HepG2 (cell line): ENCODE data around the gene AKAIN1. TPM values are rescaled to one million over a fixed set of nuclear protein-coding genes. Genes with fewer than 3 reads are reported as not detected.

ENCODE experiments used
- ATAC-seq: fragments of 200-7000 bp; cut with Tn5 transposase; 3 replicates; pipeline ENCODE4 v1.9.1; 2020; ENCODE audit warnings: mild to moderate bottlenecking, moderate library complexity
- BruUV-seq: library from RNA; stranded (reverse); fragments of 400-500 nt; replicated peaks from 2 replicates; lab custom pipeline; 2021; lab: Mats Ljungman, UMichigan
- CTCF ChIA-PET: fragments of 300-600 bp; formaldehyde crosslinking; extraction: SDS; loops from one replicate; lab custom pipeline; 2021; ENCODE audit warnings: low total read pairs, inconsistent platforms, low intra/inter-chr PET ratio; lab: Yijun Ruan, JAX
- POLR2A ChIA-PET: fragments of 350-600 bp; sonication (Branson Sonifier 250); formaldehyde crosslinking; loops from one replicate; lab custom pipeline; 2020; ENCODE audit warnings: antibody characterized with exemption, inconsistent platforms; lab: Yijun Ruan, JAX
- DNase-seq: peaks from one replicate; pipeline ENCODE4 v3.0.0-alpha.2; 2015; ENCODE audit warnings: low spot score
- FAIRE-seq: peaks from 3 replicates; lab custom pipeline; 2011; peaks lifted over from hg19 to GRCh38; lab: Jason Lieb, UNC
- H2AFZ ChIP-seq: one replicate; pipeline ENCODE4 v1.6.1; 2011; ENCODE audit warnings: low read length, inconsistent platforms
- H3K27ac ChIP-seq: fragments of 300-600 bp; 3 replicates; pipeline ENCODE4 v1.8.0; 2011; ENCODE audit warnings: mixed run types, mild to moderate bottlenecking, mixed read lengths, low read length, inconsistent platforms; ENCODE audit not compliant: insufficient read depth; ENCODE audit errors: extremely low read length
- H3K27me3 ChIP-seq, 2 experiments: fragments of 200-600 bp in 1 of 2; 2 replicates in 1 of 2; 3 replicates in 1 of 2; pipeline versions ENCODE4 v1.6.0 to v1.8.0; 2011; ENCODE audit warnings: low read length in 2 of 2, mild to moderate bottlenecking in 2 of 2, moderate library complexity in 2 of 2, inconsistent platforms in 1 of 2; ENCODE audit not compliant: insufficient read depth in 2 of 2, control insufficient read depth in 1 of 2
- H3K36me3 ChIP-seq, 2 experiments: fragments of 200-600 bp in 1 of 2; replicated peaks in 1 of 2; 2 replicates in 1 of 2; 3 replicates in 1 of 2; pipeline versions ENCODE4 v1.5.1 to v1.8.0; 2011; ENCODE audit warnings: low read length in 2 of 2, inconsistent platforms in 1 of 2; ENCODE audit not compliant: insufficient read depth in 2 of 2, control insufficient read depth in 1 of 2
- H3K4me1 ChIP-seq: 2 replicates; pipeline ENCODE4 v1.5.1; 2012; ENCODE audit warnings: low read length, inconsistent platforms; ENCODE audit not compliant: insufficient read depth
- H3K4me2 ChIP-seq: 2 replicates; pipeline ENCODE4 v1.6.0; 2011; ENCODE audit warnings: low read depth, low read length, inconsistent platforms
- H3K4me3 ChIP-seq, 3 experiments: fragments of 200-600 bp in 1 of 3; sonication (generic), shearing (Covaris generic) in 1 of 3; replicated peaks in 1 of 3; 2 replicates each; pipeline ENCODE4 v1.5.1; 2011 to 2016; ENCODE audit warnings: low read length in 3 of 3, inconsistent platforms in 2 of 3, low read depth in 2 of 3, mild to moderate bottlenecking in 2 of 3, control low read depth in 1 of 3, mixed read lengths in 1 of 3; ENCODE audit not compliant: insufficient read depth in 1 of 3
- H3K79me2 ChIP-seq: one replicate; pipeline ENCODE4 v1.6.1; 2011; ENCODE audit warnings: low read length, inconsistent platforms; ENCODE audit not compliant: insufficient read depth
- H3K9ac ChIP-seq: 2 replicates; pipeline ENCODE4 v1.6.0; 2011; ENCODE audit warnings: mild to moderate bottlenecking, low read depth, low read length, inconsistent platforms; ENCODE audit not compliant: insufficient read depth
- H3K9me3 ChIP-seq: 2 replicates; pipeline ENCODE4 v1.5.1; 2012; ENCODE audit warnings: mild to moderate bottlenecking, low read length
- H4K20me1 ChIP-seq: 2 replicates; pipeline ENCODE4 v1.6.0; 2011; ENCODE audit warnings: inconsistent platforms, mild to moderate bottlenecking, low read length, moderate library complexity; ENCODE audit not compliant: insufficient read depth
- FOXA1 ChIP-seq, 2 experiments: fragments of 450-650 bp in 1 of 2; sonication (generic) in 1 of 2; formaldehyde crosslinking in 1 of 2; IDR thresholded peaks; 2 replicates each; pipeline versions ENCODE4 v1.4.0 to v1.6.1; 2016 to 2020; ENCODE audit warnings: missing genetic modification reagents in 1 of 2
- ZFX ChIP-seq: sonication (generic); formaldehyde crosslinking; IDR thresholded peaks from 2 replicates; pipeline ENCODE4 v1.4.0; 2020; ENCODE audit warnings: mild to moderate bottlenecking, low read depth, missing genetic modification reagents, moderate library complexity
- whole genome bisulfite sequencing: methylation state at CpG from one replicate; pipeline ENCODE4 v1.1.6; 2017; ENCODE audit warnings: low lambda C conversion rate; 5-methylcytosine and 5-hydroxymethylcytosine counted together
- in situ Hi-C: cut with HindIII; loops from 2 replicates; pipeline ENCODE4 v1.10.0; 2017; ENCODE audit warnings: low pct_unique_long_range_greater_than_20kb; ENCODE audit not compliant: extremely low pct_ligation_motif_present
- intact Hi-C: fragments of 100-400 bp; cut with micrococcal nuclease; formaldehyde crosslinking; loops from one replicate; pipeline ENCODE4 v1.10.0; 2022; ENCODE audit not compliant: unreplicated experiment
- polyA plus RNA-seq, 8 experiments: library from polyadenylated mRNA; depleted of rRNA in 3 of 8; stranded (reverse) in 7 of 8; unstranded in 1 of 8; fragments of >200 nt; fragmentation: Illumina TruSeq in 4 of 8; extraction: Trizol in 4 of 8; gene quantifications; 2 replicates each; pipeline versions ENCODE4 v1.2.1 to v1.2.3, GENCODE V29; 2011 to 2016; ENCODE audit warnings: low read depth in 4 of 8, missing spikeins in 1 of 8, mixed read lengths in 1 of 8; ENCODE audit not compliant: insufficient read depth in 1 of 8
- total RNA-seq, 5 experiments: library from RNA; depleted of rRNA; stranded (reverse); fragments of >200 nt; fragmentation: Illumina TruSeq; extraction: Trizol; gene quantifications; 2 replicates each; pipeline ENCODE4 v1.2.3, GENCODE V29; 2016; ENCODE audit warnings: low read depth in 1 of 5
- TF ChIP-seq, protein P1 (sequence below), 2 experiments: sonication (generic) in 1 of 2; formaldehyde crosslinking in 1 of 2; IDR thresholded peaks; 2 replicates each; pipeline versions ENCODE4 v1.4.0 to v1.6.1; 2016 to 2020; ENCODE audit warnings: borderline replicate concordance in 1 of 2, low read depth in 1 of 2, mild to moderate bottlenecking in 1 of 2, missing genetic modification reagents in 1 of 2
- TF ChIP-seq, protein P2 (sequence below): sonication (generic); formaldehyde crosslinking; IDR thresholded peaks from 2 replicates; pipeline ENCODE4 v1.9.0; 2021; ENCODE audit warnings: missing genetic modification reagents, borderline replicate concordance

AKAIN1 gene
- total and polyA plus RNA-seq, 2 of the 13 experiments (the other 11 are each of a cell fraction or from before 2014, with no cell fraction given) = not detected

DNA sequence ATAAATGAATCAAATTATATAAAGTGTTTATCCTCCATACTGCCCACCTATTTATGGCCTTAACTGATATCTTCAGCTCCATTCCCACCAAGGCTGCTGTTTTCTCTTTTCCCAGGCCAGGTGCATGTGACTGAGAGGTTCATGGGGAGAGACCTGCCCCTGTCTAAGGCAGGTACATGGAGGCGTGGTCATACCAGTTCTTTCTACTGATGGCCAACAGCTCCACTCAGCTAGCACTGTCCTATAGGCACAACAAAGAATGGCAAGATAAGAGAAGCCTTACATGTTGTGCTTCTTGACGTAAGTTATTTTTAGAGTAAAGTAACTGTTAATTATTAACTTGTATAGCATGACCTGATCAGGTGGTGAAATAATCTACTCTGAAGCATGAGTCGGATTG lies 16.8 kb downstream of the AKAIN1 start:
- DNase-seq (peak; percentile 13), FAIRE-seq (no peak), ATAC-seq (peak; percentile 38; the same call in 2 of the 3 replicates)
- Histone ChIP-seq H3K36me3 (no peaks in the 10 kb centered on the region), H4K20me1 (no peaks in the 10 kb centered on the region), H3K79me2 (no peaks in the 10 kb centered on the region), H3K27me3 (no peaks in the 10 kb centered on the region), H3K4me1 (no peaks in the 10 kb centered on the region), H3K27ac (no peak overlapping the region), H3K9me3 (no peaks in the 10 kb centered on the region), H3K9ac (no peak overlapping the region), H3K4me3 (no peak overlapping the region), H2AFZ (no peak overlapping the region), H3K4me2 (no peak overlapping the region)
- ChIA-PET POLR2A (no interaction called here), CTCF (no interaction called here)
- BruUV-seq = no TSS peak
- TF ChIP-seq, protein P1, sequence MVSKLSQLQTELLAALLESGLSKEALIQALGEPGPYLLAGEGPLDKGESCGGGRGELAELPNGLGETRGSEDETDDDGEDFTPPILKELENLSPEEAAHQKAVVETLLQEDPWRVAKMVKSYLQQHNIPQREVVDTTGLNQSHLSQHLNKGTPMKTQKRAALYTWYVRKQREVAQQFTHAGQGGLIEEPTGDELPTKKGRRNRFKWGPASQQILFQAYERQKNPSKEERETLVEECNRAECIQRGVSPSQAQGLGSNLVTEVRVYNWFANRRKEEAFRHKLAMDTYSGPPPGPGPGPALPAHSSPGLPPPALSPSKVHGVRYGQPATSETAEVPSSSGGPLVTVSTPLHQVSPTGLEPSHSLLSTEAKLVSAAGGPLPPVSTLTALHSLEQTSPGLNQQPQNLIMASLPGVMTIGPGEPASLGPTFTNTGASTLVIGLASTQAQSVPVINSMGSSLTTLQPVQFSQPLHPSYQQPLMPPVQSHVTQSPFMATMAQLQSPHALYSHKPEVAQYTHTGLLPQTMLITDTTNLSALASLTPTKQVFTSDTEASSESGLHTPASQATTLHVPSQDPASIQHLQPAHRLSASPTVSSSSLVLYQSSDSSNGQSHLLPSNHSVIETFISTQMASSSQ (IDR thresholded peaks at IDR 0.05; ENCODE audit: low read depth) = 0 out of 2 replicates have a peak, but pooled peaks have one; percentile 15
- TF ChIP-seq, protein P1 (CRISPR knock-in tag; IDR thresholded peaks at IDR 0.05; ENCODE audit: borderline replicate concordance) = no peak
- TF ChIP-seq FOXA1 (IDR thresholded peaks at IDR 0.05) (no peak), FOXA1 (CRISPR knock-in tag; IDR thresholded peaks at IDR 0.05) (no peak), ZFX (CRISPR knock-in tag) (no peak)
- TF ChIP-seq, protein P2, sequence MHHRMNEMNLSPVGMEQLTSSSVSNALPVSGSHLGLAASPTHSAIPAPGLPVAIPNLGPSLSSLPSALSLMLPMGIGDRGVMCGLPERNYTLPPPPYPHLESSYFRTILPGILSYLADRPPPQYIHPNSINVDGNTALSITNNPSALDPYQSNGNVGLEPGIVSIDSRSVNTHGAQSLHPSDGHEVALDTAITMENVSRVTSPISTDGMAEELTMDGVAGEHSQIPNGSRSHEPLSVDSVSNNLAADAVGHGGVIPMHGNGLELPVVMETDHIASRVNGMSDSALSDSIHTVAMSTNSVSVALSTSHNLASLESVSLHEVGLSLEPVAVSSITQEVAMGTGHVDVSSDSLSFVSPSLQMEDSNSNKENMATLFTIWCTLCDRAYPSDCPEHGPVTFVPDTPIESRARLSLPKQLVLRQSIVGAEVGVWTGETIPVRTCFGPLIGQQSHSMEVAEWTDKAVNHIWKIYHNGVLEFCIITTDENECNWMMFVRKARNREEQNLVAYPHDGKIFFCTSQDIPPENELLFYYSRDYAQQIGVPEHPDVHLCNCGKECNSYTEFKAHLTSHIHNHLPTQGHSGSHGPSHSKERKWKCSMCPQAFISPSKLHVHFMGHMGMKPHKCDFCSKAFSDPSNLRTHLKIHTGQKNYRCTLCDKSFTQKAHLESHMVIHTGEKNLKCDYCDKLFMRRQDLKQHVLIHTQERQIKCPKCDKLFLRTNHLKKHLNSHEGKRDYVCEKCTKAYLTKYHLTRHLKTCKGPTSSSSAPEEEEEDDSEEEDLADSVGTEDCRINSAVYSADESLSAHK (CRISPR knock-in tag) = no peak
- intact Hi-C loops (no loop called here), in situ Hi-C loops (no loop called here)
- 7% methylated on average over 3 of the region's 3 CpGs for WGBS
